CD4-positive, alpha-beta T cell treated with Interleukin-4 for 1 hour (primary cell): Measurements from ENCODE around the gene NEK2.
"Not testable (repeated sequence)": the region's sequence is repeated elsewhere in the genome, so short reads cannot be mapped to it uniquely, and the experiment has no call there.

Experiments used
- DNase-seq, 2 donors: peaks; one replicate each; pipeline ENCODE4 v3.0.0-alpha.2; 2020 to 2022

The NEK2 gene

DNA sequence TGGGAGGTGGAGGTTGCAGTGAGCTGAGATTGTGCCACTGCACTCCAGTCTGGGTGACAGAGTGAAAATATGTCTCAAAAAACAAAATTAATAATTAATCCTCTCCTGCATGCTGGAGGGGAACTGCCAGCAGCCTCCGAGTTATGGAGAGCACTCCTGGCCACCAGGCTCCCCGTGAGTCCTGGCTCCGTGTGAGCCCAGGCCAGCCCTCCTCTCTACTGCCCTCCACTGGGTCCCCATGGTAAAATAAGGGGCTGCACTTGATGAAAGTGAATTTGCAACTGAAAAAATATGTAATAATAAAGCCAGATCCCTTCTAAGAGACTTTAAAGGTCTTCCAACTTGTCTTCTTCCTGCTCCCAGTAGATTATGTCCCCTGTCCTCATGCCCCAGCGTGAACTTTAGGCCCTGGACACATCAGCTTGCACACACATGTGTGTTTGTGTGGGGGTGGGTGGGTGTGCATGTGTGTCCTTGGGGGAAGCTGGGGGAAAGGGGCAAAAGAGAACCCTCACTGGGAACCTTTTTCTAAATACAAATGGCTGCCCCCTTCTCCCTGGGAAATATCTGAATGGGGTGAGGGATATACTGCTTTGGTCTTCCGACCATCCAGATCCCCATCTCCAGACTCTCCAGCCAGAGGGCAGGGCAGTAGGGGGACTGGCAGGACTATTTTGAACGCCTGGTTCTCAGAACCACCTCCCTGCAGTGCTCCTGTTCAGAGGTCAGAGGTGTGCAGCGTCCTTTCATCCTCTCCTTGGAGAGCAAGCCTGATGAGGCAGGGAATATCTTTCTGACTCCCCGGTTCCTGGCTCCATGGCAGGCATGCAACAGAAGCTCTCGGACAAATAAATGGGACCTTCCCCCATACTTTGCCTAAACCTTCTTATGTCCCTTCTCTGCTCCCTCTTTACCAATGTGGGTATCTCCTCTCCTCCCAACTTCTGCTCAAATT lies 26.2 kb downstream of the NEK2 start:
- peak in 1 of 2 donors; percentile 47 for DNase-seq

DNA sequence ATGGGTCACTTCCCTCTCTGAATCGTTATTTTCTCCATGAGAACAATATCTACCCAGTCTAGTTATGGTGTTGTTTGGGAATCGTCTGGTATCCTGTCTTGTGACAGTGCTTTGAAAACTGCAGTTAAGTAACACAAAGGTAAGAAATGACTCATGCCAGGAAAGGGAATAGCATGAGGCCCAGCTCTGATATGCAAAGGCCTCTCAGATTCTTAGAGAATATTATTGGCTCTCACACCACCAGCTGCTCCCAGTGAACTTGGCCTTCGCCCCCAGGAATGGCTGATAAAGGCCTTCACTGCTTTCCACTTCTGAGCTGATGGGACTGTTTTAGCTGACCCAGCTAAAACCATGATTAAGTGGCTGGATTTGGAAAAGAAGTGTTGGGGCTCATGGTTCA lies 27.1 kb downstream of the NEK2 start:
- DNase-seq = no peak

DNA sequence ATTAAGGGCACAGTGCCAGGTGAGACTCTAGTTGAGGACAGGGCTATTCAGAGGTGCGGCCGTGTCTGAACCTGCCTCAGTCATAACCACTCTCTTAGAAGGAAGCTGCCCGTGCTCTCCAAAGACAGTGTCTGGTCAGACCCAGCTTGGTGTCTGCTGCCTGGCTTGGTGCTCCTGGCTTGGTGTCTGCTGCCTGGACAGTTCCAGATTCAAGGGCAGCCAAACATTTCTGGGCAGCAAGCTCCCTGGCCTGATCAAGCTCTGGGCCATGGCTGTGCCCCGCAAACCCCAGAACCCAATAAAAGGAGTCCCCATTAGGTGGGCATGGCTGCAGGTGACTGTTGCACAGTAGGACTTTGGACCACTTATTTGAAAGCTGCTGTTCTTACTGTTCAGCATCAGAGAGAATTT lies 27.7 kb downstream of the NEK2 start:
- no peak for DNase-seq

DNA sequence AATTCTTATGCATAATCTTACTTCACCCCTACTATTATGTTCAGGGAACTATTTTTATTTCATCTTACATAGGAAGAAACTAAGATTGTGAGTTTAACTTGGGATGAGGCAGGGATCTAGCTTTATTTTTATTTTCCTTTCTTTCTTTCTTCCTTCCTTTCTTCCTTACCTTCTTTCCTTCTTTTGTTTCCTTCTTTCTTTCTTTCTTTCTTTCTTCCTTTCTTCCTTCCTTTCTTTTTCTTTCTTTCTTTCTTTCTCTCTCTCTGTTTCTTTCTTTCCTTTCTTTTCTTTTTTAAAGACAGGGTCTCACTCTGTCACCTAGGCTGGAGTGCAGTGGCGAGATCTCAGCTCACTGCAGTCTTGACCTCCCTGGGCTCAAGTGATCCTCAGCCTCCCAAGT lies 28.9 kb downstream of the NEK2 start:
- DNase-seq = no peak

DNA sequence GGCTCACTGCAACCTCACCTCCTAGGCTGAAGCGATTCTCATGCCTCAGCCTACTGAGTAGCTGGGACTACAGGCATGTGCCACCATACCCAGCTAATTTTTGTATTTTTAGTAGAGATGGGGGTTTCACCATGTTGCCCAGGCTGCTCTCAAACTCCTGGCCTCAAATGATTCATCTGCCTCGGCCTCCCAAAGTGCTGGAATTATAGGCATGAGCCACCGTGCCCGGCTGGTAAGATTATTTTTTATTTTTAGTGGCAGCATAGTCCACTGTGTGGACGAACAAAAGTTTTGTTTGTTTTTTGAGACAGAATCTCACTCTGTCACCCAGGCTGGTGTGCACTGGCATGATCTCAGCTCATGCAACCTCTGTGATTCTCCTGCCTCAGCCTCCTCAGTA lies 29.8 kb downstream of the NEK2 start:
- not testable (repeated sequence) for DNase-seq

DNA sequence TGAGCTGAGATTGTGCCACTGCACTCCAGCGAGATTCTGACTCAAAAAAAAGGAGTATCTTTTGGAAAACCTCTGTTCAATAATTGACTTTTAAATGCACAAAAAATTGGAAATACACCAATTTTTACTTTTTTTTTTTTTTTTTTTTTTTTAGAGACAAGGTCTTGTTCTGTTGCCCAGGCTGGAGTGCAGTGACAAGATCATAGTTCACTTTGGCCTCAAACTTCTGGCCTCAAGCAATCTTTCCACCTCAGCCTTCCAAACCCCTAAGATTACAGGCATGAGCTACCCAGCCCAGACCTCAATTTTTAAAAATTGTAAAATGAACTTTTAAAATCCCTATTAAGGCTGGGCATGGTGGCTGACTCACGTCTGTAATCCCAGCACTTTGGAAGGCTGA lies 30.8 kb downstream of the NEK2 start:
- DNase-seq = no peak

DNA sequence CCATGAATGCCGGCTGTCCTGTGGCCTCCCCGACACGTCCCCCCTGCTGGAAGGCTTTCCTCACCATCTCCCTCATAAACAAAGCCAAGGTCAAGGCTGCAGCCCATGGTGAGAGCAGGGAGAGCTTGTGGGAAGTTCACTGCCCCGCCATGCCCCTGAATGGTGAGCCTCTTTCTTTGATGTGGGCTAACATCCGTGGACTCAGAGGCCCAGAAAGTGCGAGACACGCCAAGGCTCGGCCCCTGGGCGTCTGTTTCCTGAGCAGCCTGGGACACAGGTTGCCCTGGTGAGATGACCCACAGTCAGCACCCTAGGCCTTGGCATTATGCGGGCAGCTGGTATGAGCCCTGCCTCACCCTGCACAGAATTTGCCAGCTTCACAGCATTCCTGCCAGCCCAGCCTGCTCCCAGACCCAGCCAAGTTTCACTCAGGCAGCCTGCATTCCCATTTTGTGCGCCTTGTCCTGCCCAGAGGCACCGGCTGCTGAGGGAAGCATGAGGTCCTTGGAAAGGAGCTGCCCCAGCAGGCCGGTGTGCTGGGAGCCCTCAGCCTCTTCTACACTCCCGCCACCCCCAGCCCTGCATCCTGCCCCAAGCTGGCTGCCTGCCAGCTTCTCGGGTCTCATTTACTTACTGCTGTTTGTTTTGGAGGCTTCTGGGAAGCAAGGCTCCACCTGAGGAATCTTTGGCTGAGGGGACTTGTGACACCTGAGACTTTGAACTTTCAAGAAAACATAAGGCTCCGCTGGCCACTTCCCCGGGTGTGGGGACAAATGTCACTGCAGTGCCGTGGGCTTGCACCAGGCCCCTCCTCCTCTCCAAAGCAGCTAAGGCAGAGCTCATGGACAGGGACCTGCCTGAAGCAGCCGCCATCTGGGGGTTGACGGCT lies 31.9 kb downstream of the NEK2 start:
- no peak for DNase-seq

DNA sequence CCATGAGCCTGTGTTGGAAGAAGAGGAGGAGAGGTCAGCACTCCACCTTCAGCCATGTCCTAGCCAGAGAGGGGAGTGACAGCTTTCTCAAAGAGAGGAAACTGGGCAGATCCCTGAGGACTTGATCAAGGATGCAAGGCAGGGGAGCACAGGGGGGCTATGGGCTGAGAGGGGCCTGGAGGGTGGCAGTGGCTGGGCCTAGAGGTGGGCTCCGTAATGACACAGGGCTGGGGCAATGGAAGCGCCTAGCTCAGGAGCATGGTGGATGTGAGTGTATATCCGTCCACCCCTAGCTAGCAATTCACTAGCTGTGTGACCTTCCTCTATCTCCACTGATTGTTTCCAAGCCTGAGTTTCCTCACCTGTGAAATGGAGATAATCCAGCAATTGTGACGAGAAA lies 32.6 kb downstream of the NEK2 start:
- no peak for DNase-seq

DNA sequence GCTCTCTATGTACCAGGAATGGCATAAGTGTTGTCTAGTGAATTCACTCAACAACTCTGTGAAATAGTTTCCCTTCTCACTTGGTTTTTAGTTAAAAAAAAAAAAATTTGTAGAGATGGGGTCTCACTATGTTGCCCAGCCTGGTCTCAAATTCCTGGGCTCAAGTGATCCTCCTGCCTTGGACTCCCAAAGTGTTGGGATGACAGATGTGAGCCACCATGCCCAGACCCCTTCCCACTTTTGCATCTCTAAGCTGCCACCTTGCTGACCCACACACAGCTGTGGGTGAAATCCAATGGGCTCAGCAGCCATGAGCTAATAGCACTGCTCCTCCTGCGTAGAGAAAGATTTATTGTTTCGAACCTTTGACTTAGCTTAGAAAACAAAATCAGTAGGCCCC lies 33.5 kb downstream of the NEK2 start:
- DNase-seq = no peak

DNA sequence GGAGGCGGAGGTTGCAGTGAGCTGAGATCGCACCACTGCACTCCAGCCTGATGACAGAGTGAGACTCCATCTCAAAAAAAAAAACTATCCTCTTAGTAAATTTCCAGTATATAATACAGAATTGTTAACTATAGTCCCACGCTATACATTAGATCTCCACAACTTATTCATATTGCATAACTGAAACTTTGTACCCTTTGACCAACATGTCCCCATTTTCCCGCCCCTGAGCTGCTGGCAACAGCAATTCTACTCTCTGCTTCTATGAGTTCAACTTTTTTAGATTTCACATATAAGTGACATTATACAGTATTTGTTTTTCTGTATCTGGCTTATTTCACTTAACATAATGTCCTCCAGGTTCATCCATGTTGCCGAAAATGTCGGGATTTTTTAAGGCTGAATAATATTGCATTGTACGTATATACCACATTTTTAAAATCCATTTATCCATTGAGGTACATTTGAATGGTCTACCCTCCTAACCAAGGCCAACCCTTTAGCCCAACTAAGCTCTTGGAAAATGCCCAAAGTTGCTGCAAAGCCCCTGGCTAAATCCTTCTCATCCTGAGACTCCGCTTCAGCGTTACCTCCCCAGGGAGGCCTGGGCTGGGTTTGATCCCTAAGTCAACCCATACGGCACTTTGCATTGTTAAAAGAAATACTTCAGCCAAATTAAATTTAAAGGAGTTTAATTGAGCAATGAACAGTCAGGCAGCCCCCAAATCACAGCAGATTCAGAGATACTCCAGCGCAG lies 34.2 kb downstream of the NEK2 start:
- DNase-seq = no peak

DNA sequence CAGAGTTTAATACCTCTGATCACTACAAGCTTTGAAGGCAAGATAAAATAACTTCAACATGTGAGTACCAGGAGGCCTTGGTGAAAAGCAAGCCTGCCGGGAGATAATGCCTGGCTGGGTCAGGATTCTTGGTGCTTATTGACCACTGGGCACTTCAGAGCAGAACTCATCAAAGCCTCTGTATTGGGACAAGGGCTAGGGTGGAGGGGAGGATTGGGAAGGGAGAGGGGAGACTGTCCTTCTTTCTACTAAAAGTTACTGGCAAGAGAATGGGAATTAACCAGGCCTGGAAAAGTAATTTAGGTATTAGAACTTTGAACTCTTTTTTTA lies 35.2 kb downstream of the NEK2 start:
- DNase-seq = no peak

DNA sequence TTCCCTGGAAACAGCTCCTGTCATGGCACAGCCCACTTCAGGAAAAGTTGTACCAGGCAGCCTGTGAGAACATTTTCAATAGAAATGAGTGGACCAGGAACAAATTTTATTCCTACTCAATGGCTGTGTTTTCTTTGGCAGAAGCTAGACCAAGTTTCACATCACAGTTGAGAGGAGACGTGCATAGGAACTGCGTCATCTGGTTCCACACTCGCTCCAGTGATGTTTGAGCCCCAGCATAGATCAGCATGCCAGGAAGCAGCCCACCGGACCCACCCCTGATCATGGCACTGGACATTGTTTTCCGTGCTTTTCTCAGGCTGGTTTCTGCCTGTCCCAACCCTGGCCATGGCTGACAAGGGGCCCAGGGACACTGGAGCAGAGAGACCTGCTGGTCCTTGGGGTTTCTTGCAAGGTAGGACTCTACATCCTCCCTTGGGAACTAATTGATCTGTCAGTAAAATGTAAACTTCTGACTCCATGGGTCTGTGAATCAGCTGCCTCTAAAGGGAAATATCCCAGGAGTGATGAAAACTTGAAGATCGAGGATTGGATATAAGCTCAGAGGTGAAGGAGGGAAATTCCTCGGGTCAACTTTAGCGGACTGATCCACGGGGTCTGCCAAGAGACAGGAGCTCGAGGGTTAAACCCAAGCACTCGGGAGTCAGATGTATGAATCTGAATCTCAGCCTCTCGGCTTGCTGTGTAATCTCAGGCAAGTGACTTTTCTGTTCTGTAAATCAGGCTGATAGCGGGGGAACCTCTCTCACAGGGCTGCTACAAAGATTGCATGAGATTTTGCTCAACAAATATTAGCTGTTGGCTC lies 35.7 kb downstream of the NEK2 start:
- no peak for DNase-seq

DNA sequence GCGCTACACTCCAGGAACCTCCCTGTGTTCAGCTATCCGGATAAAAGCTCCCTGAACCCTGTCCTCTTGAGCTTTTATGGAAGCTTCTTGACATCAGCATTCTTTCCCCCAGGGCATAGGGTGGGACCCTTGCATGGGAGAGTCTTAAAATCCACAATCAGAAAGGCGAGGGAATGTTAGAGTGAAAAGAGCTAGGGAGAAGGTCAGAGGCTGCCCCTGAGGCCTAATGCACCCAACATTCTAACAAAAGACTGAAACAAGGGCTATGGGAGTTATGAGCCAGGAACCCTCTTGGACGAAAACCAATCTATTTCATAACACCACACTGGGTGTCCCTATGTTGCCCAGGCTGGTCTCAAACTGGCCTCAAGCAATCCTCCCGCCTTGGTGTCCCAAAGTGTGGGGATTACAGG lies 36.7 kb downstream of the NEK2 start:
- DNase-seq = no peak

DNA sequence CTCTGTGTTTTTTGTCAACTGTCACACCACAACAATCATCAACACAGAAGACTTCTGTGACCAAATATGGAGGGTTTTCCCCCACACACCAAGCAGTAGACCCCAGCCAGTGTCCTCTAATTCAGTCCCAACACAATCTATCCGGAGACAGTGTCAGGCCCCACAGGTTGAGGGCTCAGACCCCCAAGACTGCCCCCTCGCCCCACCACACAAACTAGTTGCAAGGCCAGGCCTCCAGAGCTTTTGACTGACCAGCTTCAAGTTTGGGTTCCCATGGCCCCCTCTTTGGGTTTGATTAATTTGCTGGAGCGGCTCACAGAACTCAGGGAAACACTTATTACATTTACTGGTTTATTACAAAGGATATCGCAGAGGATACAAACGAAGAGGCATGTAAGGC lies 37.2 kb downstream of the NEK2 start:
- DNase-seq = no peak

DNA sequence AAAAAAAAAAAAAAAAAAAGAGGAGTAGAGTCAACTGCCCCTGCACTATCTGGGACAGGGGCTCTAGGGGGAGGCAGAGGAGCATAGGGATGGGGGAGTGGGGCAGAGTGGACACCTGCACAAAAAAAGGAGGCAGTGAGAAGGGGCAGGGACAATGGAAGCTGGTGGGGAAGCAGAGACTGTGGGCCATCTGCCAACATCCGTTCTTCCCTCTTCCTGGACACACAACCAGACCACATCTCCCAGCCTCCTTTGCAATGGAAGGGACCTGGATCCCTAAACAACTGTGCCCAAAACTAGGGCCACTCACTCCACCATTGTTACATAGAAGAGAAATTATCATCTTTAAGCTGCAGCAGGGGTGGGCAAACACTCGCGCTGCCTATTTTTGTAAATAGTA lies 38.4 kb downstream of the NEK2 start:
- DNase-seq = no peak

DNA sequence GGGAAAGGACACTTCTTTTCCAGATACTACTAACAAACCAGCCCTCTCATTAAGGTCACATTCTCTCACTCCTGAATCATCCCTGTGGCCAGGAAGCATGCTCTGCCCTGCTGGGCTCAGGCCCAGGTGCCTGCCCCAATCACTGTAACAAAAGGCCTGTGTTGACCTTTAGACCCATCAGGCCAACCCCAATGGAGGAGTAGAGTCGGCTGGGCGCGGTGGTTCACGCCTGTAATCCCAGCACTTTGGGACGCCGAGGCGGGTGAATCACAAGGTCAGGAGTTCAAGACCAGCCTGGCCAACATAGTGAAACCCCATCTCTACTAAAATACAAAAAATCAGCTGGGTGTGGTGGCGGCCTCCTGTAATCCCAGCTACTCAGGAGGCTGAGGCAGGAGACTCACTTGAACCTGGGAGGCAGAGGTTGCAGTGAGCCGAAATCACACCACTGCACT lies 38.8 kb downstream of the NEK2 start:
- DNase-seq = not testable (repeated sequence)

DNA sequence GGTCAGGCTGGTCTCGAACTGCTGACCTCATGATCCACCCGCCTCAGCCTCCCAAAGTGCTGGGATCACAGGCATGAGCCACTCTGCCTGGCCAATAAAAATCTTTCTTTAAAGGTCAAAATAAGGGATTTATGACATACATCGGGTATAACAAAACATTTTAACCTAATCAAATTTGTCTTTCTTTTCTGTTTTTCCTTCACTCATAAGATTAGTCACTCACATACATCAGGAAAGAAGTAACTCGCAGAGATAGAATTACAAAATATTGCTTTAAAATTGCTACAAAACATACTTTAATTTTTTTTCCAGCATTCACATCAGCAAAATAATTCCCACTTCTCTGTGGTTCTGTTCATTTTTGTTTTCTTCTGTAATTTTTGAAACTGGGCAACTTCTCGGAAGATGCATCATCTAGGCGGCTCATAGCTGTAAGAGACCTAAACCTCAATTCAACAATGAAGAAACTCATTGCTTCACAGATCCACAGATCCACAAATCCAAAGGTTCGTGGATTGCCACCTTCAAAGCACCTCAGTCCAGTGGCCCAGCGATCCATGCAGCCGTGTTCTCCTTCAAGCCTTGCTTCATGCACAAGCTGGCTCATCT lies 39.7 kb downstream of the NEK2 start:
- no peak for DNase-seq

DNA sequence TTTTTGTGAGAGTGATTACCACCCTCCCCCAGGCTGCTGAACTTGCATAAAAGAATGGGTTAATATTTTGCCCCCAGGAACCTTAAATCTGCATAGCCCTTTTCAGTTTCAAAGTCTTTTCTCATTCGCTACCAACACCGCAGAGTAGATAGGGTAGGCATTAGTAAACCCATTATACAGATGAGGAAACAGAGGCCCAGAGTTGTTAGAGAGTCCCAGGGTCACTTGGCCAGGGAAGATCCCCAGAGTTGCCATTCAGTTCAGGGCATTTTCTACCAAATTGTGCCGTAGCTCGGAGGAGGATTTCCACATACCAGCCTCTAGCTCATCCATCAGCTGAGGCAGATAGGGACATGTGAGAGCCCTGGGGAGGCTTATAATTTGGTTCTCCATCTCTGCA lies 40.5 kb downstream of the NEK2 start:
- DNase-seq = no peak

DNA sequence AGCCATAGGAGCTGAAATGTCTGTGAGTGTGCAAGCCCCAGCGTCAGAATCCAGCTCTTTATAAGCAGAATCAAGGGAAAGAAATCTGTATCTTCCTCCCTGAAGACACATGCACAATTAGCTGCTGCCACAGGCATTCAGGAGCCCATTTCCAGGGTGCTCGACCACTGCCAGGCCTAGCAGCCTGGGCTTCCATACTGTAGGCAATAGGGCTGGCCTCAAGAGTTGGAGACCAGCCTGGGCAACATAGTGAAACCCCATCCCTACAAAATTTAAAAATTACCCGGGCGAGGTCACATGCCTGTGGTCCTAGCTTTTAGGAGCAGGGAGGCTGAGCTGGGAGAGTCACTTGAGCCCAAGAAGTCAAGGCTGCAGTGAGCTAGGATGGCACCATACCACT lies 41.0 kb downstream of the NEK2 start:
- DNase-seq = no peak

DNA sequence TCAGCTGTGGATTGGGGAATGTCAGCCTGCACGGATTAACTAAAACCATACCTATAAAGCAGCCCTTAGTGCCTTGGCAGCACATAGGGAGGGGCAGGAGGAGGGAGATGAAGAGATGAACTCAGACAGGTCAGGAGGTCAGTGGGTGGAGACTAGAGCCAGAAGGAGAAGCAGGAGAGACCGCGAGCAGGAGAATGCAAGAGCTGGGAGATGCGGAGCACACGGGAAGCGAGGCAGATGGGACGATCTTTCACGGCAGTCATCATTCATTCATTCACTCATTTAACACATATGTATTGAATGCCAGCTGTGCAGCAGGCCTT lies 41.9 kb downstream of the NEK2 start:
- no peak for DNase-seq

DNA sequence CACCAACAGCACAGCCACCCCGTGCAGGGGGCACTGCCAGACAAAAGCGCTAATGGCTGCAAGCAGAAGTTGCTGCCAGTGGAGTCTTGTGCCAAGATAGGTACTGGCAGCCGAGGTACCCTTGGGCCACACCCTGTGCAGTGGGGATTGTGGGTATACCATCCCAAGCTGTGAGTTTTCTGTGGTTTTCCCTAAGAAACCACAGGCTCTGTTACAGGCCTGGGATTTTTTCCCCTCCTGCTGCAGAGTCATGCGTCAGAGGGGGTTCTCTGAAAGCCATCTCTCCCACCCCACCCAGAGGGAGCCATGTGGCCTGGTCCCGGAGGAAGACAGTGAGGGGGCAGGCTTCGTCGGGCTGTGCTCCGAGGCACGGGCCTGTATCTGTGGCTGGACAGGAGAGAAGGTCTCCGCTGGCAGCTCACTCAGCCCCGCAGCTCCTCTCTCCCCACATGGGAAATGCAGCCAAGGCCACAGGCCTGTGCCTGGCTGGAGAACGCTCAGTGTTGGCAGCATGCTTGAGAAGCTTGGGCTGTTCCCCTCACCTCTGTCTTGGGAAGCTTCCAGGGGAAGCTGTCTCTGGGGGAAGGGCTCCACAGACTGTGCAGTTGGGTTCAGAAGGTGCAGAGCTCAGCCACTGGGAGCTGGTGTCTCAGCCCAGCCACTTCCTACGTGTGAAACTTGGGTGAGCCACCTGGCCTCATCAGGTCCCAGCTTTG lies 42.5 kb downstream of the NEK2 start:
- DNase-seq = no peak
